Left colon (tissue), 2 donors: Measurements from ENCODE around the gene TTLL13. TPM values are rescaled to one million over a fixed set of nuclear protein-coding genes. Genes with fewer than 3 reads are reported as not detected.
"Not testable (repeated sequence)": the region's sequence is repeated elsewhere in the genome, so short reads cannot be mapped to it uniquely, and the experiment has no call there.

Experiments
- ATAC-seq: fragments of 200-7000 bp; cut with Tn5 transposase; one replicate; pipeline ENCODE4 v1.9.1; 2020; ENCODE audit warnings: mild to moderate bottlenecking, moderate library complexity
- DNase-seq, 2 donors: peaks; one replicate each; pipeline ENCODE4 v3.0.0-alpha.2; 2020
- intact Hi-C, 2 donors: fragments of 100-400 bp; cut with DNase I in 1 of 2; cut with micrococcal nuclease in 1 of 2; formaldehyde crosslinking; loops; one replicate each; pipeline versions ENCODE4 v1.11.2 to v1.14.0; 2022; cut with DNase I, micrococcal nuclease
- total RNA-seq, 2 donors: library from RNA; stranded (reverse); fragmentation: NEBNext Ultra II Directional; extraction: Animal tissue kit (Norgen Biotek cat#: 25700); gene quantifications; one replicate each; pipeline ENCODE4 v1.2.1, GENCODE V29; 2021
- donor health status: DM: no; HTN: no; CAD: no.
- donor health status: DM: yes; HTN: yes; CAD: no.

TTLL13 gene
- total RNA-seq, 2 donors from 2014 or later, result 0.47 to 0.58 TPM

- intact Hi-C loops, result no loop called here
- DNase-seq (peak; percentile 50 to 62), ATAC-seq (no peak)
These were observed 18.0 kb upstream of the TTLL13 start for GRCh38 chr15:90231028-90232017.

GRCh38 chr15:90232196-90232595 is 17.2 kb upstream of the TTLL13 start:
- no peak for ATAC-seq
- intact Hi-C loops, result no loop called here
- DNase-seq, result no peak

GRCh38 chr15:90232941-90233386 is 16.4 kb upstream of the TTLL13 start:
- ATAC-seq, result no peak
- intact Hi-C loops, result no loop called here
- no peak for DNase-seq

DNA sequence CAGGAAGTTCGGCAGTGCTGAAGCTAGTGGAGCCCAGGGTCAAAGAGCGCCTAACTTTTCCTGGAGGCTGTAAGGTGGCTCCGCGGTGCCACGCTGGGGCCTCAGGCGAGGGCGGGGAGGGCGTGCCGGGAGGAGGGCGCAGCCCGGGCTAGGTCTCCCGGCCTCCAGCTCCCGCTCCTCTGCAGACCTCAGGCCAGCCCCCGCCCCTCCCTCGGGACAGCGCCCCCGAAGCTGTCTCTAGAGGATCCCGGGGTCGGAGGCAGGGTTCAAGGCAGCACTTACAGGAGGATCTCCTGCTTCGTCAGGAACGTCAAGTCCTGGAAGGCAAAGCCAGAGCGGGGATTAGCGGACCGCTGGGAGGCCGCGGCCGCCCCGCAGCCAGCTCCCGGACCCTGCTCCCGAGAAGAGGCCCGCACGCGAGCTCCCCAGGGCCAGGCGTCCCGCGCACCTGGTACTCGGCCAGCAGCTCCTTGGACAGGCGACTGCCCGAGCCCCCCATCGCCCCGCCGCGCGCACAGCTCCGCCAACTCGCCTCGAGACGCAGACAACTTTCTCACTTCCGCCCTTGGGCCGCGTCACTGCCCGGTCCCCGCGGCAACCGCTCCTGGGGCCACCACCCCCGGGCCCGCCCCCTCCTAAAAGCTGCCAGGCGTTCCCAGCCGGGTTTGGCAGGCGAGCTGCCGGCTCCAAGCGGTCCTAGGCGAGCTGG is 15.8 kb upstream of the TTLL13 start, which contains the start of gene CIB1:
TSS of gene CIB1 (minus strand) at position 555 of the 709 bp plus-strand sequence. CDS start at position 499, 56 bp downstream.
- peak; percentile 79 for ATAC-seq
- DNase-seq, result peak; percentile 98
- intact Hi-C loops, result no loop called here

GRCh38 chr15:90234096-90234988 is 15.0 kb upstream of the TTLL13 start, which contains the start of gene GDPGP1:
Gene GDPGP1, plus strand, starts transcription at chr15:90234209. Its CDS starts 6,700 bp downstream, at chr15:90240909.
- DNase-seq, result no peak

DNA sequence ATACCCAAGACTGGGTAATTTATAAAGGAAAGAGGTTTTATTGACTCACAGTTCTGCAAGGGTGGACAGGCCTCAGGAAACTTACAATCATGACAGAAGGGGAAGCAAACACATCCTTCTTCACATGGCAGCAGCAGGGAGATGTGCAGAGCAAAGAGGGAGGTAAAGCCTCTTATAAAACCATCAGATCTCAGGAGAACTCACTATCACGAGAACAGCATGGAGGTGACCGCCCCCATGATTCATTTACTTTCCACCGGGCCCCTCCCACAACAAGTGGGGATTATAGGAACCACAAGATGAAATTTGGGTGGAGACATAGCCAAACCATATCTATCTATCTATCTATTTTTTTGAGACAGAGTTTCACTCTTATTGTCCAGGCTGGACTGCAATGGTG is 10.0 kb upstream of the TTLL13 start:
- DNase-seq, result no peak
- intact Hi-C loops, result no loop called here
- no peak for ATAC-seq

More at GRCh38 chr15:90234096-90234988, 15.0 kb upstream of the TTLL13 start, which contains the start of gene GDPGP1:
- intact Hi-C loops, result no loop called here
- ATAC-seq, result no peak

DNA sequence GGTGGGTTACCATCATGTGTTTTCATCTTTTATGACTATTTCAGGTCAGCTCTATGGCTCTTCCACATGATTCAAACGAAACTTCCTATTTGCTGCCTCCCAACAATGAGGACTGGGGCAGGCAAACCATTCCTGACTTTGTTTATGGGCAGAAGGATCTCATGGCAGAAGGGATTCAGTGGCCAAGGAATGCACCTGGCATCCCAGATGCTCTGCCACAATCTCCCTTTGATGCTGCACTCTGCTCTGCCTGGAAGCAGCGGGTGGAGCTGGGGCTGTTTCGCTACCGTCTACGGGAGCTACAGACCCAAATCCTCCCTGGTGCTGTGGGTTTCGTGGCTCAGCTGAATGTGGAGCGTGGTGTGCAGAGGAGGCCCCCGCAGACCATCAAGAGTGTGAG is 8.5 kb upstream of the TTLL13 start:
- DNase-seq, result no peak
- intact Hi-C loops, result no loop called here
- no peak for ATAC-seq

- intact Hi-C loops, result no loop called here
- peak; percentile 15 for ATAC-seq
- no peak for DNase-seq
These were observed 7.8 kb upstream of the TTLL13 start for GRCh38 chr15:90241343-90242192.

- ATAC-seq, result no peak
- intact Hi-C loops, result no loop called here
- DNase-seq, result no peak
These were observed 5.3 kb upstream of the TTLL13 start for GRCh38 chr15:90243943-90244639.

GRCh38 chr15:90248789-90249202 is 560 bp upstream of the TTLL13 start:
- peak; percentile 2 for ATAC-seq
- peak in 1 of 2 donors; percentile 20 for DNase-seq
- intact Hi-C loops, result no loop called here

GRCh38 chr15:90257776-90258175 is 8.4 kb downstream of the TTLL13 start:
- no peak for ATAC-seq
- no peak for DNase-seq
- intact Hi-C loops, result no loop called here

DNA sequence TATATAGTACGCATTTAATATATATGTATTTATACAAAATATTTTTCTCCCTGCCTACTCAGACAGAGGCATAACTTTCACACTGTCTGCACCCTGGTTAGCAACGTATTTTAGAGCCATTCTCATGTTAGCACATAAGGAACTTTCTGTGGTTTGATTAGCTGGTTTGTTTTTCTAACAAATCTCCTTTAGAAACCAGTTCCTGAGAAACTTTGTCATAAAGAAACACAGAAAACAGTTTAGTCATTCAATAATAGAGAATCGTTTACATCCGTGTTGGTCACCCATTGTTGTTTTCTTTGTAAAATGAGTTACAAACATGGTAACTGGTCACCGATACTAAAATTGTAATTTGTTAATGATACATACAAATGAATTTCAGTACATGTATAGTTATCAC is 10.2 kb downstream of the TTLL13 start:
- DNase-seq (no peak), ATAC-seq (no peak)
- intact Hi-C loops, result no loop called here

DNA sequence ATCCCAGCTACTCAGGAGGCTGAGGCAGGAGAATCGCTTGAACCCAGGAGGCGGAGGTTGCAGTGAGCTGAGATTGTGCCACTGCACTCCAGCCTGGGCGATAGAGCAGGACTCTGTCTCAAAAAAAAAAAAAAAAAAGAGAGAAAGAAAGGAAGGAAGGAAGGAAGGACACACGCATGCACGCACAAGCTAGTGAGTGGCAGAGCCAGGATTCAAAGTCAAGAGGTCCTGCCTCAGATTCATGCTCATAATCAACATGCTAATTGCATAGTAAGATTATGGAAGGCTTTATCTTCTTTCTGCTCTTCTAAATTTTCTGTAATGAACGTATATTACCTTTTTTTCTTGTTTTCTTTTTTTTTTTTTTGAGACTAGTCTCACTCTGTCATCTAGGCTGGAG is 11.4 kb downstream of the TTLL13 start:
- intact Hi-C loops, ATAC-seq, DNase-seq: not testable (repeated sequence)

- intact Hi-C loops, result no loop called here
- DNase-seq (no peak), ATAC-seq (no peak)
These were observed 12.5 kb downstream of the TTLL13 start for GRCh38 chr15:90261811-90262210.

GRCh38 chr15:90262426-90262825 is 13.1 kb downstream of the TTLL13 start:
- ATAC-seq (no peak), DNase-seq (no peak)

DNA sequence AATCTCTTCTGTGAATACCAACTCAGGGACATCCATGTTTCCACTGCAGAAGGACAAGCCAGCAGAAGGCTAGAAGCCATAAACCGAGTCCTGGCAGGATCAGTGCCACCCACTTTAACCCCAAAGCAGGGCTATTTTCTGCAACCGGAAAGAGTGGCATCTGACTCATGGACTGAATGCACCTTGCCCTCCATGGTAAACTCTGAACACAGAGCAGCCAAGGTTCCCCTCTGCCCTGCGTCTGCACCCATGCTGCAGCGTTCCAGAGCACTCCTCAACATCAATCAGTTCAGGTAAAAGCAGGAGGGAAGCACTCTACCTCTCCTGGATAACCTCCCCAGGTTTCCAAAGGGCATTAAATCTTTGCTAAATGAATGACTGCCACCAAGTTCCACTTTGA is 15.3 kb downstream of the TTLL13 start:
- intact Hi-C loops, result no loop called here
- peak; percentile 75 for ATAC-seq

More at GRCh38 chr15:90262426-90262825, 13.1 kb downstream of the TTLL13 start:
- intact Hi-C loops, result no loop called here

More for the DNA sequence above, 15.3 kb downstream of the TTLL13 start:
- peak; percentile 60 to 78 for DNase-seq
